Endothelial cell of umbilical vein (primary cell): ENCODE results near the gene SSC5D. TPM values are rescaled to one million over a fixed set of nuclear protein-coding genes. Genes with fewer than 3 reads are reported as not detected.

Experiments
- BruUV-seq: library from RNA; stranded (reverse); fragments of 400-500 nt; replicated peaks from 2 replicates; lab custom pipeline; 2021; lab: Mats Ljungman, UMichigan
- CTCF ChIA-PET: fragments of 300-600, 350-600 bp; sonication (Branson Sonifier 250); formaldehyde crosslinking; loops from one replicate; lab custom pipeline; 2021; ENCODE audit warnings: antibody characterized with exemption, inconsistent platforms; lab: Charles Lee
- POLR2A ChIA-PET: fragments of 300-600, 350-600 bp; sonication (Branson Sonifier 250); formaldehyde crosslinking; loops from one replicate; lab custom pipeline; 2021; ENCODE audit warnings: antibody characterized with exemption, inconsistent platforms; lab: Charles Lee
- DNase-seq: peaks from one replicate; pipeline ENCODE4 v3.0.0-alpha.2; 2011; ENCODE audit warnings: low read depth, low spot score
- FAIRE-seq: peaks from 2 replicates; lab custom pipeline; 2011; peaks lifted over from hg19 to GRCh38; lab: Jason Lieb, UNC
- H2AFZ ChIP-seq: 2 replicates; pipeline ENCODE4 v1.6.0; 2012; ENCODE audit warnings: low read depth, low read length, control low read depth, inconsistent platforms
- H3K27ac ChIP-seq: 2 replicates; pipeline ENCODE4 v1.5.1; 2011; ENCODE audit warnings: low read depth, mild to moderate bottlenecking, control low read depth, low read length, moderate library complexity; ENCODE audit not compliant: insufficient read depth
- H3K27me3 ChIP-seq, 2 experiments: 2 replicates each; pipeline versions ENCODE4 v1.6.0 to v1.6.1; 2011; ENCODE audit warnings: low read length in 2 of 2, mixed read lengths in 1 of 2; ENCODE audit not compliant: control insufficient read depth in 2 of 2, insufficient read depth in 2 of 2
- H3K36me3 ChIP-seq, 2 experiments: 2 replicates in 1 of 2; 3 replicates in 1 of 2; pipeline ENCODE4 v1.5.1; 2011; ENCODE audit warnings: low read length in 2 of 2, mild to moderate bottlenecking in 1 of 2, moderate library complexity in 1 of 2; ENCODE audit not compliant: control insufficient read depth in 2 of 2, insufficient read depth in 2 of 2; ENCODE audit errors: extremely low read depth in 1 of 2
- H3K4me1 ChIP-seq: 3 replicates; pipeline ENCODE4 v1.5.1; 2011; ENCODE audit warnings: mild to moderate bottlenecking, low read length; ENCODE audit not compliant: control insufficient read depth, insufficient read depth; ENCODE audit errors: extremely low read depth
- H3K4me2 ChIP-seq: 2 replicates; pipeline ENCODE4 v1.6.1; 2011; ENCODE audit warnings: low read length, control low read depth, mixed read lengths; ENCODE audit not compliant: insufficient read depth
- H3K4me3 ChIP-seq, 3 experiments: fragments of 200-600 bp in 1 of 3; sonication (generic), shearing (Covaris generic) in 1 of 3; replicated peaks in 1 of 3; 2 replicates each; pipeline ENCODE4 v1.5.1; 2011 to 2016; ENCODE audit warnings: control low read depth in 3 of 3, low read length in 3 of 3, mild to moderate bottlenecking in 2 of 3, inconsistent platforms in 1 of 3, low read depth in 1 of 3, moderate library complexity in 1 of 3; ENCODE audit not compliant: insufficient read depth in 1 of 3
- H3K79me2 ChIP-seq: 2 replicates; pipeline ENCODE4 v1.6.0; 2012; ENCODE audit warnings: low read length, inconsistent platforms; ENCODE audit not compliant: control insufficient read depth, insufficient read depth
- H3K9ac ChIP-seq: replicated peaks from 2 replicates; pipeline ENCODE3; 2011; ENCODE audit warnings: low read length, control low read depth; ENCODE audit not compliant: insufficient read depth; ENCODE audit errors: extremely low read depth
- H3K9me1 ChIP-seq: replicated peaks from 3 replicates; pipeline ENCODE4 v1.6.0; 2011; ENCODE audit warnings: mild to moderate bottlenecking, low read length; ENCODE audit not compliant: control insufficient read depth, insufficient read depth; ENCODE audit errors: extremely low read depth
- H3K9me3 ChIP-seq: replicated peaks from 2 replicates; pipeline ENCODE4 v1.5.1; 2012; ENCODE audit warnings: low read length, inconsistent platforms; ENCODE audit not compliant: control insufficient read depth, insufficient read depth
- H4K20me1 ChIP-seq: replicated peaks from 2 replicates; pipeline ENCODE3; 2011; ENCODE audit warnings: mild to moderate bottlenecking, low read length; ENCODE audit not compliant: control insufficient read depth, insufficient read depth; ENCODE audit errors: extremely low read depth
- CTCF ChIP-seq, 2 donors: IDR thresholded peaks; 1 replicate in 1 of 2; 2 replicates in 1 of 2; pipeline ENCODE4 v1.5.1; 2011; ENCODE audit warnings: low read length in 2 of 2, mild to moderate bottlenecking in 2 of 2, moderate library complexity in 2 of 2, control low read depth in 1 of 2, inconsistent platforms in 1 of 2, low read depth in 1 of 2; ENCODE audit not compliant: insufficient read depth in 1 of 2; ENCODE audit errors: extremely low read depth in 1 of 2
- EZH2 ChIP-seq: IDR thresholded peaks from 2 replicates; pipeline ENCODE4 v1.6.1; 2012; ENCODE audit warnings: borderline replicate concordance, low read depth, mild to moderate bottlenecking, moderate library complexity, low read length, inconsistent platforms; ENCODE audit not compliant: severe bottlenecking
- FOS ChIP-seq: IDR thresholded peaks from 2 replicates; pipeline ENCODE4 v1.6.1; 2011; ENCODE audit warnings: mild to moderate bottlenecking, low read length, moderate library complexity, borderline replicate concordance; ENCODE audit not compliant: insufficient read depth
- GATA2 ChIP-seq: IDR thresholded peaks from 2 replicates; pipeline ENCODE4 v1.7.0; 2011; ENCODE audit warnings: low read depth, mild to moderate bottlenecking, moderate library complexity, mixed read lengths, low read length; ENCODE audit not compliant: insufficient read length, insufficient read depth
- JUN ChIP-seq: IDR thresholded peaks from 2 replicates; pipeline ENCODE4 v1.6.1; 2011; ENCODE audit warnings: borderline replicate concordance, low read depth; ENCODE audit not compliant: insufficient read length, insufficient read depth
- MAX ChIP-seq: IDR thresholded peaks from 2 replicates; pipeline ENCODE4 v1.6.1; 2011; ENCODE audit not compliant: insufficient read depth, insufficient read length
- MYC ChIP-seq: IDR thresholded peaks from one replicate; pipeline ENCODE4 v1.6.1; 2011; ENCODE audit warnings: mild to moderate bottlenecking, low read depth, low read length
- POLR2A ChIP-seq: IDR thresholded peaks from 2 replicates; pipeline ENCODE4 v1.6.1; 2012; ENCODE audit warnings: low read depth, mild to moderate bottlenecking, control low read depth, low read length
- POLR2AphosphoS5 ChIP-seq: IDR thresholded peaks from 2 replicates; pipeline ENCODE4 v1.6.1; 2012; ENCODE audit warnings: low read depth, mild to moderate bottlenecking, control low read depth, low read length, moderate library complexity; ENCODE audit not compliant: insufficient read depth
- dilution Hi-C: fragments of 300-500 bp; cut with MboI; formaldehyde crosslinking; loops from one replicate; pipeline ENCODE4 v1.15.0; 2019; ENCODE audit warnings: low sequenced_read_pairs; ENCODE audit not compliant: extremely low pct_ligation_motif_present
- intact Hi-C: fragments of 100-400 bp; cut with micrococcal nuclease; formaldehyde crosslinking; loops from one replicate; pipeline ENCODE4 v1.10.0; 2022
- polyA plus RNA-seq, 4 experiments: library from polyadenylated mRNA; depleted of rRNA in 3 of 4; stranded (reverse) in 3 of 4; unstranded in 1 of 4; fragments of >200 nt; gene quantifications; 2 replicates each; pipeline versions ENCODE4 v1.2.1 to v1.2.3, GENCODE V29; 2011 to 2012; ENCODE audit warnings: missing spikeins in 1 of 4
- total RNA-seq: library from RNA; stranded (reverse); gene quantifications from 2 replicates; pipeline ENCODE4 v1.2.3, GENCODE V29; 2021

The SSC5D gene
- total and polyA plus RNA-seq, 2 donors (not counting 3 experiments of a cell fraction or from before 2014, with no cell fraction given): 0.47 to 1.3 TPM

GRCh38 chr19:55542292-55542855, 54.1 kb downstream of the SSC5D start:
- Histone ChIP-seq H3K27me3 (no peaks in the 10 kb centered on the region), H3K4me2 (no peak overlapping the region), H4K20me1 (no peaks in the 10 kb centered on the region), H3K27ac (no peak overlapping the region), H3K9ac (no peak overlapping the region), H3K4me1 (peaks cover 12% of the 10 kb centered on the region), H2AFZ (no peak overlapping the region), H3K9me3 (no peaks in the 10 kb centered on the region), H3K4me3 (no peak overlapping the region), H3K79me2 (no peaks in the 10 kb centered on the region), H3K36me3 (no peaks in the 10 kb centered on the region), H3K9me1 (no peaks in the 10 kb centered on the region)
- TF ChIP-seq EZH2: no peak
- TF ChIP-seq POLR2AphosphoS5: no peak
- TF ChIP-seq MYC: no peak
- TF ChIP-seq JUN: no peak
- TF ChIP-seq CTCF (IDR thresholded peaks at IDR 0.05; ENCODE audit: extremely low read depth in 1 of 2, insufficient read depth in 1 of 2, low read depth in 1 of 2, low read length in 2 of 2): no peak
- TF ChIP-seq POLR2A: no peak
- no peak for TF ChIP-seq GATA2
- TF ChIP-seq FOS: no peak
- no peak for TF ChIP-seq MAX
- BruUV-seq: no TSS peak
- DNase-seq: no peak
- CTCF ChIA-PET: interaction anchor here (1.3 kb wide), 1 partner anchor 75 kb away, joined by 3 read pairs; no protein-coding TSS in a partner anchor
- FAIRE-seq: no peak
- intact Hi-C loops: no loop called here
- POLR2A ChIA-PET: no interaction called here
- dilution Hi-C loops: no loop called here
